HG02678 (cell line): Measurements from ENCODE around the gene BPIFB1.

Source experiments
- ATAC-seq: cut with Tn5 transposase; IDR thresholded peaks from one replicate; pipeline ENCODE4 v1.9.1; 2021; ENCODE audit warnings: mild to moderate bottlenecking, moderate library complexity; ENCODE audit not compliant: unreplicated experiment

BPIFB1 gene

DNA sequence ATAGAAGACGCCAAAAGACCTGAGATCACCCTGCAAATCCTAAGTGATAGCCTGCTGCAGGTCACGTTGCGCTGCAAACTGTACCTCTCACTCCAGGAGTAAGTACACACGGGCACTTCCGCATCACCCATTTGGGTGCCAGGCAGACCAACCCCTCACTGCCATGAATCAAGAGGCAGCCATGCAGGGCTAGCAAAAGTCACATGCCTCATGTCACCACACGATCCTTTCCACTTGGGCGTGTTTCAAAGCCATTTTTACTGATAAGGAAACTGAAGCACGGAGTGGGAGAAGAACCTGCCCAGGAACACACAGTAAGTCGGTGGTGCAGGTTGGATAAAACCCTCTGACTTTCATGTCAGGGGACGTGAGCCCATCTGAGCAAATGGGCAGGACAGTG, 37.0 kb downstream of the BPIFB1 start:
- ATAC-seq = no peak

- no peak for ATAC-seq
Measured at GRCh38 chr20:33322456-33322855, 39.4 kb downstream of the BPIFB1 start.

DNA sequence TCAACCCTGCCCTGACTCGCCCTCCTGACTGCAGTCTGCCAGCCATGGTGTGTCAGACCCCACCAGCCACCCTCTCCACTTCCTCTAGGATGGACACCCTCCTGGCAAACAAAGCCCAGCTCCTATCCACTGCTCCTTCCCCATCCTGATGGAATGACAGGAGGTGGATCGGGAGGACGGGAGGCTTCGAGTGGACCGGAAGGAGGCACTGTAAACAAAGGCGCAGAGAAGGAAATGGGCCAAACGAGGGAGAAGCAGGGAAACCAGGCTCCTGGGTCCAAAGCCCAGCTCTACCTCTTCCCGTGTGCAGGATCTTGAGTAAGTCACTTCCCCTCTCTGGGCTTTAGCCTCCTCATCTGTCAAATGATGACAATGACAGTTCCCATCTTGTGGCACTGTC, 40.2 kb downstream of the BPIFB1 start:
- no peak for ATAC-seq

DNA sequence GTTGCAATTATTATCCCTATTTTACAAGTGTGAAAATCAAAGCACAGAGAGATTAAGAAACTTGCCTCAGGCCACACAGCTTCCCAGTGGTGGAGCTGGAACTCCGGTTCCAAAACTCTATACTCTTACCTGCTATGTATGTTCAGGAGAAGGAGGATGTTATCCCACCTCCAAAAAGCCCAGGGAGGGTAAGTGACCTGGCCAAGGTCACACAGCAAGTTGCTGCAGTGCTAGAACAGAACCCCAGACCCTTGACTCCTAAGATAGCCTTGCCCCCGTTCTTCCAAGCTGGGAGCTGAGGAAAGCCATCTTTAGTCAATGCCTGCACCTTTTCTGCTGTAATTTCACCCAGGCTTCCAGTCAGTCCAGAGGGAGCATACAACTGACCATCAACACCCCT, 42.3 kb downstream of the BPIFB1 start:
- ATAC-seq = no peak

- no peak for ATAC-seq
Measured at GRCh38 chr20:33328157-33329137, 45.4 kb downstream of the BPIFB1 start.

DNA sequence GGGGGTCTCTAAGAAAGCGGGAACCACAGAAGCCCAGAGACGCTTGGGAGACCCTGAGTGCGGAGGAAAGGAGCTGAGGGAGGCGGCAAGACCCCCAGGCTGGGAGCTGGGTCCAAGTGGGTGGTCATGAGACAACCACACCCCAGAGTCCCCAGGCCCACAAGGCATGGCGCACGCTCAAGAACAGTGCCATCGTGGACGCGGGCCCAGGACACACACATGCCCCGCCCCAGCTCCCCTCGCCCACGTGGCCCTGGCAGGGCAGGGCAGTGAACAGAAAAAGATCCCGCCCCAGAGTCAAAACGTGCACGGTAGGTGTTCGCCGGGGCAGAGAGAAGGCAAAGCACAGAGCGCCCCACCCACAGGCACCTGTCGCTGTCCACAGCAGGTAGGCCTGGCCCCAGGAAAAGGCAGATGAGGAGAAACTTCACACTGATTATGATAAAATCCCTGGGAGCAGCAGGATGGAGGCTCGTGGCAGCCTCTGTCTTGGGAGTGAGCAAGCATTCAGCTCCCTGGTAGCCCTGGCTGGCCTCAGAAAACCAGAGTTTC, 50.0 kb downstream of the BPIFB1 start:
- no peak for ATAC-seq

- ATAC-seq = no peak
Measured at GRCh38 chr20:33333616-33334015, 50.6 kb downstream of the BPIFB1 start.

- no peak for ATAC-seq
Measured at GRCh38 chr20:33334111-33334510, 51.1 kb downstream of the BPIFB1 start.

- no peak for ATAC-seq
Measured at GRCh38 chr20:33336375-33336774, 53.4 kb downstream of the BPIFB1 start.

- ATAC-seq = no peak
Measured at GRCh38 chr20:33337119-33337518, 54.1 kb downstream of the BPIFB1 start.

DNA sequence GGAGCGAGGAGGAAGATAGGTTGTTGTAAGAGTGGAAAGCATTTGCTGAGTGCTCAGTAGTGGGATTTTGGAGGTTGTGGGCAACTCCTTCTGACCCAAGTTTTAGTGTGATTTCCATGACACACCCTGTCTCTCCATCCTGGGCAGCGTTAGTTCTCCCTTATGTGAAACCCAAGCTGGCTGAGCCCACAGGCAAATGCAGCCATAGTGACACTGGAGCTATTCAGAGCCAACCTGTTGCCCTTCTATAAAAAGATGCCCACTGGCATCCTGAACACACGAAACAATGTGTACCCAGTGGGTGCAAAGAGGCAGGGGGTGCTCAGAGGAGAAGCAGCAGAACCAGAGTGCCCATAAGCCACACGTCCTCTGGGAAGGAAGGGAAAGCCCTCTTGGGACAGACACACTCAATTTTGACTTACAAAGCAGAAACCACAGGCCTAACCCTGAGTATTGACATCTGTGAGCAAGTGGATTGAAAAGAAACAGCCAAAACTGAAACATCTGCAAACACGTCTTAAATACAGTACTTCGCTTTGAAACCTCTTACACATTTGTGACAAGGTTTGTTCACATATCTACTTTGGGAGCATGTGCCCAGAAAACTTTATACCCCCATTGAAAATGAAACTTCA, 54.6 kb downstream of the BPIFB1 start:
- ATAC-seq = no peak

- no peak for ATAC-seq
Measured at GRCh38 chr20:33338467-33339258, 55.6 kb downstream of the BPIFB1 start.

GRCh38 chr20:33339515-33340058, 56.6 kb downstream of the BPIFB1 start:
- no peak for ATAC-seq

GRCh38 chr20:33343521-33343920, 60.5 kb downstream of the BPIFB1 start:
- no peak for ATAC-seq

- ATAC-seq = no peak
Measured at GRCh38 chr20:33345342-33345741, 62.3 kb downstream of the BPIFB1 start.

- ATAC-seq = no peak
Measured at GRCh38 chr20:33348136-33348937, 65.3 kb downstream of the BPIFB1 start.

- no peak for ATAC-seq
Measured at GRCh38 chr20:33349493-33349892, 66.5 kb downstream of the BPIFB1 start.

DNA sequence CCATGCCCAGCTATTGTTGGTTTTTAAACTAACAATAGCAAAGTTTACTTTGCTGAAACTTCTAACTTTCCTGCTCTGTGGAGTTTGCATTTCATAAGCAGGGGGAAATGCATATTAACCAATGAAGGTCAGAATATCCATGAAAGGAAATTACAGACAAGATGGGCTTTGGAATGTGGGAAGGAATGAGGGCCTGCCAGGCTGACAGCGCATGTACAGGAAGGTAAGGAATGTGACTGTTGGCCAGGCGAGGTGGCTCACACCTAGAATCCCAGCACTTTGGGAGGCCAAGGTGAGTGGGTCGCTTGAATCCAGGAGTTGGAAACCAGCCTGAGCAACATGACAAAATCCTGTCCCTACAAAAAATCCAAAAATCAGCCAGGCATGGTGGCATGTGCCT, 68.7 kb downstream of the BPIFB1 start:
- no peak for ATAC-seq

DNA sequence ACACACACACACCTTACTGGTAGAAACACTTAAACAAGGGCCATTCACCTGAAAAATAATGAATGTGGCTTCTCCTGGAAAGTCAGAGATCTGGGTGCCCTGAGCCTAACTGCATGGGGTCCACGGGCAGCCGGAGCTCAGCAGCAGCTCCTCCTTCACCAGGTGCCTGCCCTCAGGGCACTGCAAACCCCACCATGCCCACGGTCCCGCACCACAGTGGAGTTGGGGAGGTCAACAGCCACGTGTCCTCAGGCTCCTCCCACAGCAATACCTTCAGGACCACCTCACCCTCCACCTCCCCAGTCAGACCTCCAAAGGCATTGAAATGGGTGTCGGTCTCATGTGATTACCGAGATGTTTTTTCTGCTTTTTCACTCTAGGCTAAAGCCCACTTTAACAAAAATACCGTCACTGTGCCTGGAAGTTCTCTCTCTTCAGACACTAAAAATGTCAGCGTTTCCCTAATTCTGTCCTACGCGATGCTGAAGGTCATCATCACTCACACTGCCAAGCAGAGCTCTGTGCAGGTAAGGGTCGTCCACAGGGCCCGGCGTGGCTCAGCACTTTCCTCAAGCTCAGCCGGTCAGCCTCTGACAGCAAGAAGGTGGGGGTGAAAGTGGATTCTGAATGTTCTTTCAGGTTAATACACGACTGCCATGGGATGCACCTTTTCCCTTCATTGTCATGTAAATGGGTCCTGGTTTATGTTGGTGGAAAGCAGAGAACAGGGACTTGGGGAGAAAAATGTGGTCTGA, 69.4 kb downstream of the BPIFB1 start:
- no peak for ATAC-seq
